Esophagus (tissue), 2 donors: ENCODE measurements around the gene XRRA1. TPM values are rescaled to one million over a fixed set of nuclear protein-coding genes. Genes with fewer than 3 reads are reported as not detected.

Experiments
- H3K27ac ChIP-seq, 2 donors: one replicate each; pipeline ENCODE4 v1.5.1; 2013; ENCODE audit warnings: low read depth in 2 of 2, mild to moderate bottlenecking in 2 of 2, inconsistent platforms in 1 of 2, low read length in 1 of 2, moderate library complexity in 1 of 2
- H3K27me3 ChIP-seq, 2 donors: one replicate each; pipeline ENCODE4 v1.6.1; 2013; ENCODE audit warnings: low read length in 2 of 2, control low read depth in 1 of 2, mild to moderate bottlenecking in 1 of 2; ENCODE audit not compliant: insufficient read depth in 2 of 2, control insufficient read depth in 1 of 2
- H3K36me3 ChIP-seq, 2 donors: one replicate each; pipeline ENCODE4 v1.6.1; 2013; ENCODE audit warnings: low read length in 1 of 2; ENCODE audit not compliant: control insufficient read depth in 2 of 2, insufficient read depth in 2 of 2
- H3K4me1 ChIP-seq, 2 donors: one replicate each; pipeline ENCODE4 v1.6.1; 2013; ENCODE audit warnings: low read length in 1 of 2; ENCODE audit not compliant: control insufficient read depth in 2 of 2, insufficient read depth in 2 of 2
- H3K4me3 ChIP-seq, 2 donors: one replicate each; pipeline ENCODE4 v1.5.1; 2013; ENCODE audit warnings: low read length in 2 of 2, mild to moderate bottlenecking in 2 of 2, low read depth in 1 of 2, moderate library complexity in 1 of 2
- H3K9me3 ChIP-seq, 2 donors: one replicate each; pipeline ENCODE4 v1.6.1; 2013; ENCODE audit warnings: mild to moderate bottlenecking in 2 of 2, low read depth in 1 of 2, low read length in 1 of 2, moderate library complexity in 1 of 2; ENCODE audit not compliant: control insufficient read depth in 2 of 2, insufficient read depth in 1 of 2
- WGBS, 2 donors: extraction: QIAGEN DNeasy Blood & Tissue Kit; methylation state at CpG; one replicate each; pipeline ENCODE4 v1.1.7; 2013; 5-methylcytosine and 5-hydroxymethylcytosine counted together
- polyA plus RNA-seq, 2 donors: library from polyadenylated mRNA; stranded (reverse); fragments of 200-250 nt; gene quantifications; one replicate each; pipeline ENCODE4 v1.2.3, GENCODE V29; 2013
- donor health status: healthy with polysubstance abuse.
- donor health status: Bipolar disorder and iron deficiency.

Gene XRRA1
- polyA plus RNA-seq, 2 donors: 0.74 to 1.3 TPM

DNA sequence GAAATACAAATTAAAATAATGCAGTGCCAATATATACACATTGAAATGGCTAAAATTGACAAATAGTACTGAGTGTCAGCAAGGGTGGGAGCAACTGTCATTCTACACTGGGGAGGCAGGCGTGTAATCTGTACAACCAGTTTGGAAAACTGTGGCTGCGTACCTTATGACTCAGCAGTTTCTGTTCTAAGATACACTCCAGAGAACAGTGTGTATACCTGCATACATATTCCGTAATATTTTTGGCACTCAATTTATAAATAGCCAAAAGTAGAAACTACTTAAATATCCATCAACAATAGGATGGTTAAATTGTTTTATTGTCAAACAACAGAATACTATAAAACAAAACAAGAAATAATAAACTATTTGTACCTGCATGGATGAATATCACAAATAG lies 142.6 kb downstream of the XRRA1 start:
- Histone ChIP-seq H3K9me3 (no peaks in the 10 kb centered on the region), H3K36me3 (no peaks in the 10 kb centered on the region), H3K27ac (no peak overlapping the region), H3K27me3 (no peaks in the 10 kb centered on the region), H3K4me3 (no peak overlapping the region), H3K4me1 (no peaks in the 10 kb centered on the region)
- WGBS, 2 donors: 88% methylated on average over 3 of the region's 3 CpGs

DNA sequence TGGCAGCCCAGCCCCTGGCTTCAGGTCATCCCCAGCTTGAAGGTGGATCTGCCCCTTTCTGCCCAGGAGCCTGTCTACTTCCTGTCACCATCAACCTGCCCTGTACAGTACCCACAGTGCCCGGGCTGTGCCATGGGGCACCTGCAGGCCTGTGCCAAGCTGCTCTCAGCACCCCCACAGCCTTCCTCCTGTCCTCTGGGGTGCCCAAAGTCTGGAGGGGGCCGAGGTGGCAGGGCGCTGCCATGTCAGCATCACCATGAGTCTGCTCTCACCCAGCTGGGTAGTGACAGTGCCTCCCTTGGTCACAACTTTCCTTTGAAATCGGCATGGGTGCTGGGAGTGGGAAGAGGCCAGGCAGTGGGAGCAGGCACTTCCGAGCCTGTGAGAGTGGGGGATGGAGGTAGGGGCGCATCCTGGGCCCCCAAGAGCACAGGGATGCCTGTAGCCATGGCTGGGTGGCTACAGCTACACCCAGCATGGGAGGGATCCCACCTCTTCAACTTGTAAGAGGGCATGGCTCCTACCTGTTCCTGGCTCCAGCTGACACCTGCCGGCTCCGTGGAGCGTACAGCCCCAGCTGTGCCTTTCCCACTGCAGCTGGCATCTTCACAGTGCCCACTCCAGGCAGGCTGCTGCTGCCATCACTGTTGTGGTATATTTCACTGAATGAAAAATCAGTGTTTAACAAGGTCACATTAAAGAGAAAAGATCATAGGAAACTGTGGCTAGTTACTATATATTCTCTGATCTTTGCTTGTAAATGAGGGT lies 157.4 kb downstream of the XRRA1 start:
- peaks cover 10 to 20% of the 10 kb centered on the region in 2 donors for H3K36me3 ChIP-seq
- H3K4me1 ChIP-seq: no peaks in the 10 kb centered on the region
- no peak overlapping the region for H3K27ac ChIP-seq
- H3K4me3 ChIP-seq: no peak overlapping the region
- H3K27me3 ChIP-seq: no peaks in the 10 kb centered on the region
- no peaks in the 10 kb centered on the region for H3K9me3 ChIP-seq
- WGBS, 2 donors: 85 to 87% methylated on average over 9 of the region's 9 CpGs

Other genes starting within 250 kb of the XRRA1 start
- 1 to 10 TPM; 1.4 to 2.8 TPM for gene CHRDL2, start 217.7 kb downstream of the XRRA1 start, polyA plus RNA-seq
- 1 to 10 TPM; 4.8 to 9.2 TPM for gene RNF169, start 200.2 kb downstream of the XRRA1 start, polyA plus RNA-seq
- 10 to 100 TPM; 86.6 to 95.2 TPM for gene SPCS2, start 175 bp upstream of the XRRA1 start, polyA plus RNA-seq
- gene NEU3, start 39.8 kb upstream of the XRRA1 start, polyA plus RNA-seq: 1 to 10 TPM; 1.2 to 1.5 TPM
- gene OR2AT4, start 147.8 kb upstream of the XRRA1 start, polyA plus RNA-seq: not detected
- gene SLCO2B1, start 202.0 kb upstream of the XRRA1 start, polyA plus RNA-seq: 1 to 10 TPM; 5.6 to 5.7 TPM